Testis (tissue), 2 donors: ENCODE data around the gene FAF1.

Source experiments
- POLR2A ChIP-seq: fragments of 450-650 bp; IDR thresholded peaks from one replicate; pipeline ENCODE4 v1.6.1; 2017; ENCODE audit warnings: antibody characterized with exemption, mild to moderate bottlenecking, moderate library complexity
- TF ChIP-seq, protein P1 (sequence below), 3 experiments: fragments of 450-650 bp in 2 of 3; fragments of 200-600 bp in 1 of 3; sonication (generic) in 1 of 3; IDR thresholded peaks; one replicate each; pipeline ENCODE4 v1.5.1; 2016 to 2019; ENCODE audit warnings: antibody characterized with exemption in 3 of 3, mild to moderate bottlenecking in 2 of 3, moderate library complexity in 1 of 3

DNA sequence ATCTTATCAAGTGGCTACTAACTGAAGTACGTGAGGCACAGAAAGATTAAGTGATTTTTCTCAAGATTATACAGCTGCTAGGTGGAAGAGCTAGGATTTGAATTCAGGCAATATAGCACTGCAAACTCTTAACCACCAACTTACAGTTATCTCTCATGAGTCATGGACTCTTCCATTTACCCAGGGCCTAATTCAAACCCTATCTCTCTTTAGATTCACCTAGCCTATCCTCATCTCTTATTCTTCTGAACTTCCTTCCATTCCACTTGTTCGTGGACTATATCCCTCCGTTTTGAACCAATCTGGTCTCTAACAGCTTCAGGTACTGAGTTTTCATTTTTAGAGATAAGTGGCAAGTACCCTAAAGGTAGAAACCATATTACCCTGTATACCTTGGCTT lies 444.0 kb downstream of the FAF1 start:
- TF ChIP-seq, protein P1, sequence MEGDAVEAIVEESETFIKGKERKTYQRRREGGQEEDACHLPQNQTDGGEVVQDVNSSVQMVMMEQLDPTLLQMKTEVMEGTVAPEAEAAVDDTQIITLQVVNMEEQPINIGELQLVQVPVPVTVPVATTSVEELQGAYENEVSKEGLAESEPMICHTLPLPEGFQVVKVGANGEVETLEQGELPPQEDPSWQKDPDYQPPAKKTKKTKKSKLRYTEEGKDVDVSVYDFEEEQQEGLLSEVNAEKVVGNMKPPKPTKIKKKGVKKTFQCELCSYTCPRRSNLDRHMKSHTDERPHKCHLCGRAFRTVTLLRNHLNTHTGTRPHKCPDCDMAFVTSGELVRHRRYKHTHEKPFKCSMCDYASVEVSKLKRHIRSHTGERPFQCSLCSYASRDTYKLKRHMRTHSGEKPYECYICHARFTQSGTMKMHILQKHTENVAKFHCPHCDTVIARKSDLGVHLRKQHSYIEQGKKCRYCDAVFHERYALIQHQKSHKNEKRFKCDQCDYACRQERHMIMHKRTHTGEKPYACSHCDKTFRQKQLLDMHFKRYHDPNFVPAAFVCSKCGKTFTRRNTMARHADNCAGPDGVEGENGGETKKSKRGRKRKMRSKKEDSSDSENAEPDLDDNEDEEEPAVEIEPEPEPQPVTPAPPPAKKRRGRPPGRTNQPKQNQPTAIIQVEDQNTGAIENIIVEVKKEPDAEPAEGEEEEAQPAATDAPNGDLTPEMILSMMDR (IDR thresholded peaks at IDR 0.05), result no peak
- TF ChIP-seq POLR2A, result no peak
